Neural progenitor cell (in vitro differentiated cells): ENCODE measurements around the gene LBX2. TPM values are rescaled to one million over a fixed set of nuclear protein-coding genes. Genes with fewer than 3 reads are reported as not detected.

Experiments
- DNase-seq: peaks from one replicate; pipeline ENCODE4 v3.0.0-alpha.2; 2016; ENCODE audit warnings: low spot score
- H2AFZ ChIP-seq: fragments of 200-600 bp; sonication (generic); replicated peaks from 2 replicates; pipeline ENCODE4 v1.6.1; 2016; ENCODE audit warnings: antibody characterized with exemption
- H3F3A ChIP-seq: fragments of 200-600 bp; sonication (generic); 2 replicates; pipeline ENCODE4 v1.6.1; 2016; ENCODE audit warnings: antibody characterized with exemption, low read depth
- H3K27ac ChIP-seq: fragments of 200-600 bp; sonication (generic); 2 replicates; pipeline ENCODE4 v1.5.1; 2016; ENCODE audit warnings: mild to moderate bottlenecking
- H3K27me3 ChIP-seq: fragments of 200-600 bp; sonication (generic); 2 replicates; pipeline ENCODE4 v1.6.1; 2016; ENCODE audit warnings: mild to moderate bottlenecking, moderate library complexity
- H3K36me3 ChIP-seq: fragments of 200-600 bp; sonication (generic); 2 replicates; pipeline ENCODE4 v1.5.1; 2016
- H3K4me1 ChIP-seq: fragments of 200-600 bp; sonication (generic); 2 replicates; pipeline ENCODE4 v1.6.1; 2016; ENCODE audit warnings: mixed run types
- H3K4me2 ChIP-seq: fragments of 200-600 bp; sonication (generic); 2 replicates; pipeline ENCODE4 v1.6.1; 2016
- H3K4me3 ChIP-seq: fragments of 200-600 bp; sonication (generic); 2 replicates; pipeline ENCODE4 v1.5.1; 2016
- H3K79me2 ChIP-seq: fragments of 200-600 bp; sonication (generic); 2 replicates; pipeline ENCODE4 v1.6.1; 2016; ENCODE audit warnings: low read depth
- H3K9ac ChIP-seq: fragments of 200-600 bp; sonication (generic); 2 replicates; pipeline ENCODE4 v1.6.1; 2016
- H3K9me3 ChIP-seq: fragments of 200-600 bp; sonication (generic); 2 replicates; pipeline ENCODE4 v1.5.1; 2016; ENCODE audit warnings: low read depth
- H4K20me1 ChIP-seq: fragments of 200-600 bp; sonication (generic); 2 replicates; pipeline ENCODE4 v1.6.1; 2016; ENCODE audit warnings: low read depth
- H3K27ac Mint-ChIP-seq: 3 replicates; pipeline ENCODE4 v1.8.0; 2021; ENCODE audit warnings: mixed read lengths
- H3K27me3 Mint-ChIP-seq: 2 replicates; pipeline ENCODE4 v1.8.0; 2022; ENCODE audit warnings: low read depth, mild to moderate bottlenecking, inconsistent platforms, moderate library complexity, mixed read lengths; ENCODE audit not compliant: insufficient read depth
- H3K36me3 Mint-ChIP-seq: 3 replicates; pipeline ENCODE4 v1.8.0; 2021; ENCODE audit warnings: mixed read lengths
- H3K4me1 Mint-ChIP-seq: 3 replicates; pipeline ENCODE4 v1.8.0; 2021; ENCODE audit warnings: mixed read lengths
- H3K4me3 Mint-ChIP-seq: 3 replicates; pipeline ENCODE4 v1.8.0; 2021; ENCODE audit warnings: mild to moderate bottlenecking, moderate library complexity, mixed read lengths
- H3K9me3 Mint-ChIP-seq: 3 replicates; pipeline ENCODE4 v1.8.0; 2020; ENCODE audit warnings: mixed read lengths
- EZH2 ChIP-seq: fragments of 200-600 bp; sonication (generic); IDR thresholded peaks from 2 replicates; pipeline ENCODE4 v1.6.1; 2017; ENCODE audit warnings: antibody characterized with exemption, mild to moderate bottlenecking, moderate library complexity
- EZH2phosphoT487 ChIP-seq: fragments of 200-600 bp; sonication (generic); IDR thresholded peaks from 2 replicates; pipeline ENCODE4 v1.6.1; 2017; ENCODE audit warnings: antibody characterized with exemption
- total RNA-seq: library from RNA; depleted of rRNA; stranded (reverse); fragments of >200 nt; gene quantifications from 2 replicates; pipeline ENCODE4 v1.2.3, GENCODE V29; 2015; ENCODE audit warnings: low replicate concordance
- TF ChIP-seq, protein P1 (sequence below): fragments of 200-600 bp; sonication (generic); IDR thresholded peaks from 2 replicates; pipeline ENCODE4 v1.5.1; 2017; ENCODE audit warnings: antibody characterized with exemption, mild to moderate bottlenecking

LBX2 gene
- total RNA-seq, 1 donor from 2014 or later = not detected

DNA sequence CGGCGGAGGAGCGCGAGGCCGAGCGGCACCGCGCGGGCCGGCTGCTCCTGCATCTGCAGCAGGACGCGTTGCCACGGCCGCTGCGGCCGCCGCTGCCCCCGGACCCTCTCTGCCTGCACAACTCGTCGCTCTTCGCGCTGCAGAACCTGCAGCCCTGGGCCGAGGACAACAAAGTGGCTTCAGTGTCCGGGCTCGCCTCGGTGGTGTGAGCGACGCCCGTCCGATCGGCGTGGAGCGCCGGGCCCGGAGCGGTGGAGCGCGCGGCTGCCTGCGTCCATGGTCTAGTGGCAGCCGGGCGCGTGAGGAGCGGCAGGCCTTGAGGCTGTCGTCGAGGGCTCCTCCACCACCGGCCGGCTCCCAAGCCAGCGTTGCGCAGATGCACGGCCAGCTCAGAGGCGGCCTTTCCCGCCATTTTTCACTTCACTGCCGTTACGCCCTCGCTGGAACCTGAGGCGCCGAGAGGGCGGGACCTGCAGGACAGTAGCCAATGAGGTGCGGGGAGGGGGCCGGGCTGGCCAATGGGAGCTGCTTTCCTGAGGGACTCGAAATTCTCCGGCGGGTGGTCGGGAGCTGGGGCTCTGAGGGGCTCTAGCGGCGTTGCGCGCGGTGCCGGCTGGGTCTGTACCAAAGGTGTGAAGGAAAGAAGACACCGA is 16.7 kb upstream of the LBX2 start:
- Histone ChIP-seq H3K79me2 (no peaks in the 10 kb centered on the region), H3K9me3 (no peaks in the 10 kb centered on the region), H3K27me3 (peaks cover 100% of the 10 kb centered on the region), H3K27ac (no peak overlapping the region), H2AFZ (peak overlapping the region; percentile 74), H3K36me3 (no peaks in the 10 kb centered on the region), H3K4me1 (peaks cover 21% of the 10 kb centered on the region), H3K4me2 (peak overlapping the region; percentile 69), H4K20me1 (peaks cover 26% of the 10 kb centered on the region), H3K9ac (no peak overlapping the region), H3K4me3 (peak overlapping the region; percentile 25), H3F3A (peaks cover 34% of the 10 kb centered on the region)
- H3K27me3 Mint-ChIP-seq = peaks cover 77% of the 10 kb centered on the region
- H3K36me3 Mint-ChIP-seq = peaks cover 5% of the 10 kb centered on the region
- peaks cover 19% of the 10 kb centered on the region for H3K4me1 Mint-ChIP-seq
- peak overlapping the region; percentile 55 for H3K4me3 Mint-ChIP-seq
- peak; percentile 86 for TF ChIP-seq EZH2
- TF ChIP-seq EZH2phosphoT487 = peak; percentile 80
- TF ChIP-seq, protein P1, sequence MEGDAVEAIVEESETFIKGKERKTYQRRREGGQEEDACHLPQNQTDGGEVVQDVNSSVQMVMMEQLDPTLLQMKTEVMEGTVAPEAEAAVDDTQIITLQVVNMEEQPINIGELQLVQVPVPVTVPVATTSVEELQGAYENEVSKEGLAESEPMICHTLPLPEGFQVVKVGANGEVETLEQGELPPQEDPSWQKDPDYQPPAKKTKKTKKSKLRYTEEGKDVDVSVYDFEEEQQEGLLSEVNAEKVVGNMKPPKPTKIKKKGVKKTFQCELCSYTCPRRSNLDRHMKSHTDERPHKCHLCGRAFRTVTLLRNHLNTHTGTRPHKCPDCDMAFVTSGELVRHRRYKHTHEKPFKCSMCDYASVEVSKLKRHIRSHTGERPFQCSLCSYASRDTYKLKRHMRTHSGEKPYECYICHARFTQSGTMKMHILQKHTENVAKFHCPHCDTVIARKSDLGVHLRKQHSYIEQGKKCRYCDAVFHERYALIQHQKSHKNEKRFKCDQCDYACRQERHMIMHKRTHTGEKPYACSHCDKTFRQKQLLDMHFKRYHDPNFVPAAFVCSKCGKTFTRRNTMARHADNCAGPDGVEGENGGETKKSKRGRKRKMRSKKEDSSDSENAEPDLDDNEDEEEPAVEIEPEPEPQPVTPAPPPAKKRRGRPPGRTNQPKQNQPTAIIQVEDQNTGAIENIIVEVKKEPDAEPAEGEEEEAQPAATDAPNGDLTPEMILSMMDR = no peak
- H3K9me3 Mint-ChIP-seq = peaks cover 8% of the 10 kb centered on the region
- DNase-seq = peak; percentile 82
- H3K27ac Mint-ChIP-seq = no peak overlapping the region

DNA sequence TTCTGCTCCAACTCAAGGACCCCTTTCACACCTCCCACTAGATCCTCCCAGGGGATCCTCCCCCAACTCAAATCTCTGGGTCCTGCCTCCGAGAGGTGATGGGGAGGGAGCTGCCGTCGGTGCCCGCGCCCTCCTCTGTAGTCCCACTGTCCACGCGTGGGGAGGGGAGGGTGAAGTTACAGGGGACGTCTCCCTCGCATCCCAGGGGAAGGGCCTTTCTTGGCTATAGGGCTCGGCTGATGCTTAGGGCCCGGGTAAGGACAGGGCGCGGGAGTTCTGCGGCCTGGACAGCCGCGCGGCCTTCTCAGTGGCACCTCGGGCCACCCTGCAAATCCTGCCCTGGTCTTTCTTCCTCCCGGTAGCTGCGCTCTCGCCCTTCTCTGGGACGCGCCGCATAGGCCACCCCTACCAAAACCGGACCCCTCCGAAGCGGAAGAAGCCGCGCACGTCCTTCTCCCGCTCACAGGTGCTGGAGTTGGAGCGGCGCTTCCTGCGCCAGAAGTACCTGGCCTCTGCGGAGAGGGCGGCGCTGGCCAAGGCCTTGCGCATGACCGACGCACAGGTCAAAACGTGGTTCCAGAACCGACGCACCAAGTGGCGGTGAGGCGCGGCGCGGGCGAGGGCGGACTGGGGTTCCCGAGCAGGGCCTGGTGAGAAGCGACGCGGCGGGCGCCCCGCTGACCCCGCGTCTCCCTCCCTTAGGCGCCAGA is 16.0 kb upstream of the LBX2 start:
- no peak overlapping the region for H3K27ac Mint-ChIP-seq
- Histone ChIP-seq H3K4me1 (peaks cover 21% of the 10 kb centered on the region), H3K27ac (no peak overlapping the region), H3K4me3 (peak overlapping the region; percentile 32), H3K79me2 (no peaks in the 10 kb centered on the region), H3K9me3 (no peaks in the 10 kb centered on the region), H2AFZ (peak overlapping the region; percentile 74), H3K9ac (no peak overlapping the region), H3K36me3 (no peaks in the 10 kb centered on the region), H4K20me1 (peaks cover 26% of the 10 kb centered on the region), H3F3A (peaks cover 34% of the 10 kb centered on the region), H3K4me2 (peak overlapping the region; percentile 69), H3K27me3 (peaks cover 100% of the 10 kb centered on the region)
- peak; percentile 95 for TF ChIP-seq EZH2
- peak; percentile 96 for TF ChIP-seq EZH2phosphoT487
- TF ChIP-seq, protein P1 = no peak
- peaks cover 81% of the 10 kb centered on the region for H3K27me3 Mint-ChIP-seq
- peak overlapping the region; percentile 70 for H3K4me3 Mint-ChIP-seq
- H3K36me3 Mint-ChIP-seq = peaks cover 5% of the 10 kb centered on the region
- peaks cover 10% of the 10 kb centered on the region for H3K9me3 Mint-ChIP-seq
- peaks cover 19% of the 10 kb centered on the region for H3K4me1 Mint-ChIP-seq
- DNase-seq = peak; percentile 55

DNA sequence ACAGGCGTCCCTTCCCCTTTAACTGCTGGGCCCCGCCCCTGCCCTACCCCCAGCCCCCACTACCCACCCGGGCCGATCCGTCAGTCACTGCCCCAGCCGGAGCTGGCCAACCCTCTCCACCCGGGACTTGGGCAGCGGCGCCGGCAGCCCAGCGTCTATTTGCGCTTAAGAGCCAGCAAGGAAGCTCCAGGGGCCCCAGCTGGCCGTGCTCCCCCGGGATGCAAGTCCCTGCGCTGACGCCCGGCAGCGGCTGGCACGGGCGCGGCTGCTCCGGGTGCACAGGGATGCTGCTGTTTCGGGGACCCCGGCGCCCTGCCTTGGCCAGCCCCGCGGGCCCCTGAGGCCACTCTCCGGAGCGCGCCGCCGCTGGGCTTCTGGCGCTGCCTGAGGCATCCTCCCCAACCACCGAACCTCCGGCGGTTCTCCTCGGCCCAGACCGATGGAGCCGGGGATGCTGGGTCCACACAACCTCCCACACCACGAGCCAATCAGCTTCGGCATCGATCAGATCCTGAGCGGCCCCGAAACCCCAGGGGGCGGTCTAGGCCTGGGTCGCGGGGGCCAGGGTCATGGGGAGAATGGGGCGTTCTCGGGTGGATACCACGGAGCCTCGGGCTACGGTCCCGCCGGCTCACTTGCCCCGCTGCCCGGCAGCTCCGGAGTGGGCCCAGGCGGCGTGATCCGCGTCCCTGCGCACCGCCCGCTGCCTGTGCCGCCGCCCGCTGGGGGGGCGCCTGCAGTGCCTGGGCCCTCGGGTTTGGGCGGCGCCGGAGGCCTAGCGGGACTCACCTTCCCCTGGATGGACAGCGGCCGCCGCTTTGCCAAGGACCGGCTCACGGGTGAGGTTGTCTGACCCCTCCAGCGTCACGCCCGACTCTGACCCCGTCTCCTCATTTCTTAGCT is 15.2 kb upstream of the LBX2 start, which contains the start of gene TLX2:
TLX2 (plus strand) TSS at position 83 of the 903 bp plus-strand sequence; CDS start at position 440, 357 bp downstream.
- Mint-ChIP-seq H3K4me1 (peaks cover 19% of the 10 kb centered on the region), H3K9me3 (peaks cover 10% of the 10 kb centered on the region), H3K36me3 (peaks cover 5% of the 10 kb centered on the region), H3K4me3 (peak within 1 kb of the TSS; percentile 70), H3K27me3 (peaks cover 79% of the 10 kb centered on the region), H3K27ac (no peak within 1 kb of the TSS)
- TF ChIP-seq, protein P1 = no peak
- TF ChIP-seq EZH2phosphoT487 = peak; percentile 88
- TF ChIP-seq EZH2 = peak; percentile 85
- Histone ChIP-seq H3K9me3 (no peaks in the 10 kb centered on the region), H3K27me3 (peaks cover 100% of the 10 kb centered on the region), H3K4me1 (peaks cover 21% of the 10 kb centered on the region), H3K9ac (no peak within 1 kb of the TSS), H3K36me3 (no peaks in the 10 kb centered on the region), H3K4me2 (peak within 1 kb of the TSS; percentile 73), H3F3A (peaks cover 41% of the 10 kb centered on the region), H3K27ac (no peak within 1 kb of the TSS), H3K4me3 (peak within 1 kb of the TSS; percentile 32), H2AFZ (no peak within 1 kb of the TSS), H3K79me2 (no peaks in the 10 kb centered on the region), H4K20me1 (peaks cover 26% of the 10 kb centered on the region)
- peak; percentile 66 for DNase-seq
